ENCODE measurements around the gene PTGFR. TPM values are rescaled to one million over a fixed set of nuclear protein-coding genes. Genes with fewer than 3 reads are reported as not detected.

Gene PTGFR
- total RNA-seq, 1 donor from 2014 or later = 1.3 TPM

- DNase-seq (no peak), ATAC-seq (no peak)
- intact Hi-C loops (cut with micrococcal nuclease) = no loop called here
Observed at GRCh38 chr1:78570539-78570938, 79.8 kb downstream of the PTGFR start.

- DNase-seq (no peak), ATAC-seq (no peak)
- intact Hi-C loops (cut with micrococcal nuclease) = no loop called here
Observed at GRCh38 chr1:78577257-78578100, 86.7 kb downstream of the PTGFR start.

- ATAC-seq = no peak
- no peak for DNase-seq
- intact Hi-C loops (cut with micrococcal nuclease) = no loop called here
Observed at GRCh38 chr1:78586572-78586971, 95.8 kb downstream of the PTGFR start.

- no peak for DNase-seq
- intact Hi-C loops (cut with micrococcal nuclease) = no loop called here
- no peak for ATAC-seq
Observed at GRCh38 chr1:78587211-78587610, 96.4 kb downstream of the PTGFR start.

Other genes with a start within 250 kb of the PTGFR start
- 6.5 TPM for gene IFI44L, start 129.5 kb downstream of the PTGFR start, total RNA-seq
- 8.0 TPM for gene IFI44, start 158.9 kb downstream of the PTGFR start, total RNA-seq